Choroid plexus epithelial cell (primary cell): Measurements from ENCODE around the gene GPC1.

ENCODE experiments used
- DNase-seq: peaks from one replicate; pipeline ENCODE4 v3.0.0-alpha.2; 2010; ENCODE audit warnings: low read depth
- H3K4me3 ChIP-seq: 2 replicates; pipeline ENCODE4 v1.5.1; 2011; ENCODE audit warnings: low read depth, mild to moderate bottlenecking, control low read depth, low read length, moderate library complexity
- CTCF ChIP-seq: conservative IDR thresholded peaks from 2 replicates; pipeline ENCODE4 v1.5.1; 2011; ENCODE audit warnings: low read depth, mild to moderate bottlenecking, control low read depth, inconsistent platforms, low read length, moderate library complexity

GPC1 gene

GRCh38 chr2:240428245-240428644 is 7.2 kb upstream of the GPC1 start:
- no peak for DNase-seq
- no peak overlapping the region for H3K4me3 ChIP-seq
- TF ChIP-seq CTCF = no peak

- no peak for TF ChIP-seq CTCF
- H3K4me3 ChIP-seq = no peak overlapping the region
- DNase-seq = no peak
These were observed 6.1 kb upstream of the GPC1 start for GRCh38 chr2:240429341-240429871.

- no peak overlapping the region for H3K4me3 ChIP-seq
- DNase-seq = no peak
- TF ChIP-seq CTCF = no peak
These were observed 5.5 kb upstream of the GPC1 start for GRCh38 chr2:240429872-240430491.

GRCh38 chr2:240430595-240430994 is 4.9 kb upstream of the GPC1 start:
- H3K4me3 ChIP-seq = no peak overlapping the region
- no peak for DNase-seq
- TF ChIP-seq CTCF = no peak

GRCh38 chr2:240431271-240431660 is 4.2 kb upstream of the GPC1 start:
- H3K4me3 ChIP-seq = no peak overlapping the region
- DNase-seq = no peak
- TF ChIP-seq CTCF = no peak

- DNase-seq = no peak
- no peak for TF ChIP-seq CTCF
- H3K4me3 ChIP-seq = no peak overlapping the region
These were observed 3.6 kb upstream of the GPC1 start for GRCh38 chr2:240431661-240432424.

GRCh38 chr2:240432430-240432819 is 3.0 kb upstream of the GPC1 start:
- DNase-seq = no peak
- no peak for TF ChIP-seq CTCF
- no peak overlapping the region for H3K4me3 ChIP-seq
